ENCODE results near the gene CREB3L2.

CREB3L2 gene

GRCh38 chr7:137949416-137950262 lies 52.2 kb downstream of the CREB3L2 start:
- no peak for DNase-seq

- DNase-seq = no peak
These were observed 53.0 kb downstream of the CREB3L2 start for GRCh38 chr7:137948845-137949330.

- DNase-seq = no peak
These were observed 53.6 kb downstream of the CREB3L2 start for GRCh38 chr7:137948083-137948844.

- DNase-seq = no peak
These were observed 54.8 kb downstream of the CREB3L2 start for GRCh38 chr7:137947046-137947445.

GRCh38 chr7:137946011-137946410 lies 55.9 kb downstream of the CREB3L2 start:
- DNase-seq = no peak

- DNase-seq = no peak
These were observed 57.7 kb downstream of the CREB3L2 start for GRCh38 chr7:137944168-137944567.

- DNase-seq = no peak
These were observed 58.7 kb downstream of the CREB3L2 start for GRCh38 chr7:137943132-137943551.

- DNase-seq = no peak
These were observed 59.3 kb downstream of the CREB3L2 start for GRCh38 chr7:137942484-137943115.

- DNase-seq = no peak
These were observed 61.0 kb downstream of the CREB3L2 start for GRCh38 chr7:137940656-137941518.

- no peak for DNase-seq
These were observed 61.7 kb downstream of the CREB3L2 start for GRCh38 chr7:137940218-137940617.

GRCh38 chr7:137937202-137937560 lies 64.7 kb downstream of the CREB3L2 start:
- no peak for DNase-seq

- no peak for DNase-seq
These were observed 65.2 kb downstream of the CREB3L2 start for GRCh38 chr7:137936509-137937201.

GRCh38 chr7:137935884-137936508 lies 65.9 kb downstream of the CREB3L2 start:
- no peak for DNase-seq

GRCh38 chr7:137934941-137935883 lies 66.7 kb downstream of the CREB3L2 start:
- DNase-seq = no peak

GRCh38 chr7:137934176-137934826 lies 67.6 kb downstream of the CREB3L2 start:
- no peak for DNase-seq

- no peak for DNase-seq
These were observed 68.4 kb downstream of the CREB3L2 start for GRCh38 chr7:137933270-137934017.

GRCh38 chr7:137932881-137933269 lies 69.0 kb downstream of the CREB3L2 start:
- no peak for DNase-seq

GRCh38 chr7:137931823-137932222 lies 70.1 kb downstream of the CREB3L2 start:
- DNase-seq = no peak

- DNase-seq = no peak
These were observed 71.3 kb downstream of the CREB3L2 start for GRCh38 chr7:137930581-137930980.

Measured in stimulated activated CD4-positive, alpha-beta T cell treated with anti-CD3 and anti-CD28 coated beads, Interleukin-2, amount 100 ng/mL, for 24 hours (primary cell).